SH-SY5Y (cell line): ENCODE measurements around the gene ALDH8A1.

ENCODE experiments used
- GATA2 ChIP-seq: IDR thresholded peaks from 2 replicates; pipeline ENCODE4 v1.6.1; 2011; ENCODE audit warnings: mild to moderate bottlenecking, low read depth, low read length
- GATA3 ChIP-seq: IDR thresholded peaks from 2 replicates; pipeline ENCODE4 v1.6.1; 2011; ENCODE audit warnings: low read depth, mild to moderate bottlenecking, low read length, moderate library complexity

- no peak for TF ChIP-seq GATA2
- TF ChIP-seq GATA3, result no peak
Observed at GRCh38 chr6:134982161-134982560, 32.3 kb upstream of the ALDH8A1 start.
